ENCODE results near the gene RABGEF1. TPM values are rescaled to one million over a fixed set of nuclear protein-coding genes. Genes with fewer than 3 reads are reported as not detected.

The RABGEF1 gene
- total and polyA plus RNA-seq, 9 of the 15 experiments (the other 6 are each of a cell fraction or from before 2014, with no cell fraction given): 7.0 to 29.3 (median 20.5) TPM

GRCh38 chr7:66699998-66700397 lies 40.5 kb upstream of the RABGEF1 start (continued):
- TF ChIP-seq, protein P1, sequence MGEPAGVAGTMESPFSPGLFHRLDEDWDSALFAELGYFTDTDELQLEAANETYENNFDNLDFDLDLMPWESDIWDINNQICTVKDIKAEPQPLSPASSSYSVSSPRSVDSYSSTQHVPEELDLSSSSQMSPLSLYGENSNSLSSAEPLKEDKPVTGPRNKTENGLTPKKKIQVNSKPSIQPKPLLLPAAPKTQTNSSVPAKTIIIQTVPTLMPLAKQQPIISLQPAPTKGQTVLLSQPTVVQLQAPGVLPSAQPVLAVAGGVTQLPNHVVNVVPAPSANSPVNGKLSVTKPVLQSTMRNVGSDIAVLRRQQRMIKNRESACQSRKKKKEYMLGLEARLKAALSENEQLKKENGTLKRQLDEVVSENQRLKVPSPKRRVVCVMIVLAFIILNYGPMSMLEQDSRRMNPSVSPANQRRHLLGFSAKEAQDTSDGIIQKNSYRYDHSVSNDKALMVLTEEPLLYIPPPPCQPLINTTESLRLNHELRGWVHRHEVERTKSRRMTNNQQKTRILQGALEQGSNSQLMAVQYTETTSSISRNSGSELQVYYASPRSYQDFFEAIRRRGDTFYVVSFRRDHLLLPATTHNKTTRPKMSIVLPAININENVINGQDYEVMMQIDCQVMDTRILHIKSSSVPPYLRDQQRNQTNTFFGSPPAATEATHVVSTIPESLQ (CRISPR knock-in tag; IDR thresholded peaks at IDR 0.05): no peak

- H3K27ac ChIP-seq (ENCODE audit: extremely low read depth, low read depth, low read length): no peak overlapping the region
- ATAC-seq: no peak
- ChIA-PET CTCF (ENCODE audit: low intra/inter-chr PET ratio) (no interaction called here), POLR2A (interaction anchor here (0.5 to 0.6 kb wide), 2 partner anchors 17 to 226 kb away, joined by 3 read pairs; no protein-coding TSS in a partner anchor)
- DNase-seq (ENCODE audit: extremely low read depth in 1 of 4, low spot score in 3 of 4): no peak
- no peaks in the 10 kb centered on the region for H3K79me2 ChIP-seq (ENCODE audit: control insufficient read depth, insufficient read depth, low read length)
- H3K4me2 ChIP-seq (ENCODE audit: insufficient read depth, low read length): no peak overlapping the region
- intact Hi-C loops (cut with micrococcal nuclease) (no loop called here), in situ Hi-C loops (cut with MboI) (no loop called here)
- WGBS (ENCODE audit: insufficient coverage, low coverage, missing lambda C conversion rate): 67% methylated on average over 7 of the region's 7 CpGs
- no peak for FAIRE-seq
- H3K9me3 ChIP-seq (replicated peaks; ENCODE audit: control insufficient read depth, insufficient read depth, low read depth, low read length): no peaks in the 10 kb centered on the region
- no peak overlapping the region for H3K4me3 ChIP-seq
- H3K4me1 ChIP-seq (replicated peaks in 1 of 2; ENCODE audit: control insufficient read depth in 2 of 2, insufficient read depth in 2 of 2, low read length in 2 of 2): peaks cover 0 to 9% of the 10 kb centered on the region in 2 experiments; a peak in 1 of 5 replicates
- no peaks in the 10 kb centered on the region for H3K27me3 ChIP-seq (ENCODE audit: control insufficient read depth in 2 of 2, insufficient read depth in 2 of 2, low read length in 2 of 2)
- H2AFZ ChIP-seq (ENCODE audit: low read depth, low read length): no peak overlapping the region
- no peaks in the 10 kb centered on the region for H3K36me3 ChIP-seq (ENCODE audit: control insufficient read depth, insufficient read depth, low read length)
- TF ChIP-seq POLR2G (IDR thresholded peaks at IDR 0.05; ENCODE audit: low read depth, low read length): peak; percentile 51
- no peak for TF ChIP-seq GTF2E2 (tag; IDR thresholded peaks at IDR 0.05)
- no peaks in the 10 kb centered on the region for H3K9me1 ChIP-seq (ENCODE audit: control insufficient read depth, insufficient read depth, low read length)
- H3K9ac ChIP-seq (ENCODE audit: insufficient read depth in 1 of 2, low read depth in 2 of 2, low read length in 2 of 2): no peak overlapping the region
- BruUV-seq (replicated peaks): no TSS peak
- no peaks in the 10 kb centered on the region; the same call in none of the 2 replicates for H4K20me1 ChIP-seq (replicated peaks; ENCODE audit: control insufficient read depth, insufficient read depth, low read length)
These were observed 39.9 kb upstream of the RABGEF1 start for GRCh38 chr7:66700633-66701131.
